GM21825 (cell line): ENCODE data around the gene MACROD2.

ENCODE experiments used
- ATAC-seq: cut with Tn5 transposase; IDR thresholded peaks from one replicate; pipeline ENCODE4 v1.9.1; 2021; ENCODE audit warnings: mild to moderate bottlenecking, moderate library complexity; ENCODE audit not compliant: unreplicated experiment

MACROD2 gene

DNA sequence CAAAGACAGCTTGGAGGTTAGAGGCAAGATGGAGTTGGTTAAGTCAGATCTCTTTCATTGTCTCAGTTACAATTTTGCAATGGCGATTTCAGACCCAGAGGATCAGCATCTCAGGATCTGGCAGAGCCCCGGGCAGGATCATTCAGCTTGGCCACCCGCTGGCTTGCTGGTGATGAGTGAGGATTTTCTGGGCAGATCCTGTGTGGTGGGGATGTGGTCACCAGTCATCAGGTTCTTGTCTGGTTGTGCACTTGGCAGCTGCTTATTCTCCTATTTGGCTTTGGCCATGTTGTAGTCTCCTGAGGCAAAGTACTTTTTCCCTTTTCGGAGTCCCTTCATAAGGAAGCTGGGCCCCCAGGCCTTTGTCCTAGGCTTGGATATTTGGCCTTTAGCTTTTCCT, 1624.0 kb downstream of the MACROD2 start:
- no peak for ATAC-seq

DNA sequence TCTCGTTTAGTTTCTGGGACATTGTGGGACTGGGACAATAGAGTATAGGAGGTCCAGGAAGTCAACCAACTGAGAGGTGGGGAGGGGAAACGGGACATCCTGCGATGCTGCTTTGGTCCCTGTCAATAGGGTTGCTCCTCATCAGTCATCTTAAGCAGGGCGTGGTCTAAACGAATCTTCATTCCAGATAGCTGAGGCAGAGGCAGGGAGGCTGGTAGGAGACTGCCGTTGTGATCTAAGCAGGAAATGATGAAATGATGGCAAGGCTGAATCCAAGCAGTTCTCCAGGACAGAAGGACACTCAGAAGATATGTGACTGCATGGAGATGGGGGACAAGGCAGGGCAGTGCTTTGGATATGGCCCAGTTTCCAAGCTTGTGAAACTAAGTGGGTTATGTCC, 1624.5 kb downstream of the MACROD2 start:
- no peak for ATAC-seq

DNA sequence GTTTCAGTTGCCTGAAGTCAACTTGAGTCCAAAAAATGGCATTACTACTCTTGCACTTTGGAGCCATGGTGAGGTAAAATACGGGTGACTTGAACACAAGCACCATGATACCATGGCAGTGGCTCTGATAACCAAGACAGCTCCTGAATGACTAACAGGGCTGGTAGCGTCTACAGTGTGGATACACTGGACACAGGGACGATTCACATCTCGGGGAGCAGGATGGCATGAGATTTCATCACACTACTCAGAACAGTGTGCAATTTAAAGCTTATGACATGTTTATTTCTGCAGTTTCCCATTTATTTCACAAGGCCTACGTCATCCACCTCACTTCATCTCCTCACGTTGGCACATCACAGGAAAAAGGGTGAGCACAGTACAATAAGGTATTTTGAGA, 1627.1 kb downstream of the MACROD2 start:
- no peak for ATAC-seq

DNA sequence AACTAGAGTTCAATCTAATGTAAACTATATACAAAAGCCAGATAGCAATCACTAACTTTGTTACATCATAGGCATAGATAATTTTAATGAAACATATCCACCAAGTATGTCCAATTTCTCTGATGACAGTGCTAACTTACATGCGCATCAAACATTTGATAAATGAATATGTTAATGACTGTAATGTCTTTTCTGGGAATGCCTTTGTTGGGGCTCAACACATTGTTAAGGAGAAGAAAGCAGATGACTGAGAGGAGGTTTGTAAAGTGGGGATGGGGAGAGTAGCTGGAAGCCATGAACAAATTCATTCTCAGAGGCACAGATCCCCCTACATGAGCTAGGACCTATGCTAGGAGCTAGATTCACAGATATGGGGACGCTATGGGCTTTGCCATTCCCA, 1627.9 kb downstream of the MACROD2 start:
- ATAC-seq = no peak

DNA sequence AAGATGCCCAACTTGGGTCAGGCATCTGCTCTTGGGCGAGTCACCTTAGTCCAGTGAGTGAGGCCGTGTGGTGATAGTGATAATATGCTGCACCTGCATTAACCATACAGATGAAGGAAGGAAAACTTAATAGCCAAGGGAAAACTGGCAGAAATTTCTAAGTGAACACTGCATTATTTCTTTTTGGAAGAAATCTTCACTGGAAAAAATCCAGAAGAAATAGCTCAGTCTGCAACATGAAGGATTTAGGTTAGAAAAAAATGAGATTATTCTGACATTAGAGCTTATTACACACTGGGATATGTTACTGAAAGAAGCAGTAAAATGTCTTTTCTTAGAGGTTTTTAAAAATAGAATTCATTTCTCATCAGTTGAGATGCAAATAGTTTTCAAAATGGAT, 1630.7 kb downstream of the MACROD2 start:
- no peak for ATAC-seq

DNA sequence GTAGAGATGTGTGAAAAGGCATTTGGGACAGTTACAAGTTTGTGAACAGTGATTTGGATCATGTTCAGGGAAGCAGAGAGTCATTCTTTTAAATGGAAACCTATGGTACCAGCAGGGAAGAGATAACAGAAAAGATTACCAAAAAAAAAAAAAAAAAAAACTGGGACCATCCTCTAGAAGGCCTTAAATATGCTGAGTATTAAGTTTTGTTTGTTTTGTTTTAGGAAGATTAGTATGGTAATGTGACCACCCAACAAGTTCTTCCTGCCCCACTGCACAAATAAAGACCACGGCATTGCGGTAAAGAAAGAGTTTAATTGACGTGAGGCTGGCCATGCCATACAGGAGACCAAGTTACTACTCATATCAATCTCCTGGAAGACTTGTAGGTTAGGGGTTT, 1631.8 kb downstream of the MACROD2 start:
- no peak for ATAC-seq

DNA sequence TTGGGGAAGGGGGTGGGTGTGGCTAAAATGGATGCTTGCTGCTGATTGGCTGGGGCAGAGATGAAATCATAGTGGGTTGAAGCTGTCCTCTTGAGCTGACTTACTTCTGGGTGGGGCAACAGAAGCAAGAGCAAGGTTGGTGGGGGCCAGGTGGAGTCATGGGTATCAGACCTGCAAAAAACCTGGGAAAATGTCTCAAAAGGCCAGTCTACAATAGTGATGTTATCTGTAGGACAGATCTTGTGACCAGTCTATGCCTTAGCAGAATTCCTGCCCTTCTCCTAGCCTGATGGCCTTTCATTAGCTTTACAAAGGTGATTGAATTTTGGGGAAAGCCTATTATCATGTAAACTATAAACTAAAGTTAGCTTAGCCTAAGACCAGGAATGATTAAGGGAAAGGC, 1632.2 kb downstream of the MACROD2 start:
- no peak for ATAC-seq

DNA sequence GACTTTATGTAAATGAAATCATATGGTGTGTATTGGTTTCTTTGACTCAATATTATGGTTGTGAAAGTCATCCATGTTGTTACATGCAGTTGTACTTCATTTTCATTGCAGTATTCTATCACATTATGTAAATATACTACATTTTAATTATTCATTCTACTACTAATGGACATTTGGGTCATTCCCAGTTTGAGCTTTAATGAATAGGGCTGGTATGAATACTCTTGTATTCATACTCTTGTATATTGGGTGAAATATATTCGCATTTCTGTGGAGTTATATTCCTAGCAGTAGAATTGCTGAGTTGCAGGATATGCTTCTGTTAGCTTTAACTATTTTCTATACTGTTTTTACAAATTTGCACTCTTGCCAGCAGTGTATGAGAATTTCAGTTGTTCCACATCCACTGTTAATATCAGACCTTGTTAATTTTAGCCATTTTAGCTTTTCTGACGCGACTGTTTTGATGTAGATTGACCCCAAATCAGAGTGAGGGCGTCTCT, 1633.6 kb downstream of the MACROD2 start:
- no peak for ATAC-seq

DNA sequence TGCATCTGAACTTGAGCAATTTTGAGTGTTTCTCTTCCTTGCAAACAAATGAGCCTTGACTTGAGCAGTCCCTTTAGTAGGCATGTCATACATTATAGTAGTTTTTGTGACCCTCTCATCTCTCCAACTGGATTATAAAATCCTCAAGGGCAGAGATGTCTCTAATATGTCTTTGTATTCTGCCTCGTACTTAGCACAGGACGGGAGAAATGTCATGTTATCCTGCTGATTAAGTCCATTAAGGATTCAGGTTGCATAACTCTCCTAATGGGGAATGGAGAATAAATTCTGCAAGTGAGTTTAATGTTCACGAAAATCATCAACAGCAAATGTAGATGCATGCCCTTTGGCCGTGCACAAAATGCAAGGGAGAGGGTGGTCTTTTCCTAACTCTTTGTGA, 1635.0 kb downstream of the MACROD2 start:
- ATAC-seq = no peak

DNA sequence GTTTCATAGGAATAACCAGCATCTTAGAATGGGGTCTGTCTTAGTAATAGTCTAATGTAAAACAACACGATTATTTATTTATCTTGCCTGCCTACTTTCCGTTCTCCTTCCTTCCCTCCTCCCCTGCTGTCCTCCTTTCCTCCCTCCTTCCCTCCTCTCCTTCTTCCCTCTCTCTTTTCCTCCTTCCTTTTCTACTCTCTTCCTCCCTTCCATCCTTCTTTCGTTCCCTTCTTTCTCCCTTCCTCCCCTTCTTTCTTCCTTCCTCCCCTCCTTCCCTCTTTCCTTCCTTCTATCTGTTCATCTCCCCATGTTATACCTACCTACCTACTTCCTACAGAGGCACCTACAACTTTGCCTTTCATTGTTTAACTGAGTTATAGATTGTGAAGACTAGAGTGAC, 1637.4 kb downstream of the MACROD2 start:
- no peak for ATAC-seq

DNA sequence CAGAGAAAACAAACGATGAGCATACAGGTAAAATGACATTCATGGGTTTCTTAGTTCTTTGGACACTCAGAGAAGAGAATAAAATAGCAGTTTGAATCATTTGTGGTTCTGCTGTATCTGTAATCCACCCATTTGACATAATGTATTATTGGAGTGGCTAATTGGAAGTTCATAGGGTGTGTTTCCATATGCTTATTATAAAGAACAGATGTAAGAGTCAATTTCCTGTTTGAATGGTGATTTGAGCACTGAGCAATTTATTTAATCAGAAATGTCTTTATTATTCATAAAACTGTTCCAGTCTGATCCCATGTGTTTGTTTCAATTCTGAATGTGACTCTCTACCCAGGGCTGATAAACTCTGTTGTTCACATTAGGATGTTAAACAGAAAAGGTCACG, 1638.8 kb downstream of the MACROD2 start:
- ATAC-seq = no peak

DNA sequence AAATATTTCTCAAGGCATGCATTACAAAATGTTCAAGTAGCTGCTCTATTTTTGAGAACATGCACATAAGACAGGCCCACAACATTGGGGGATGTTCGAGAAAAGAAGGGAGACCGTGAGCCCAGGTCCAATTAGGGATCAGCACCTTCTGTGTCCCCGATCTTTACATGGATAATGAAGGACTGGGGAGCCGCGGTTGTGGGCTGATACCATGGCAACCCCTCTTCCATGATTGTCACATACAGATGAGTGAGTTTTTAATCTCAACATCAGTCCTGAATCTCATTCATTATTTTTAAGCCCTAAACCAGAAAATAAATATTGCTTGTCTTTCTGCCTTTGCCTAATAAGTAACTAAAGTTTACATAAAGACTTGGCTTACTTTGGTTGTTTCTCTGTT, 1642.2 kb downstream of the MACROD2 start:
- ATAC-seq = no peak

DNA sequence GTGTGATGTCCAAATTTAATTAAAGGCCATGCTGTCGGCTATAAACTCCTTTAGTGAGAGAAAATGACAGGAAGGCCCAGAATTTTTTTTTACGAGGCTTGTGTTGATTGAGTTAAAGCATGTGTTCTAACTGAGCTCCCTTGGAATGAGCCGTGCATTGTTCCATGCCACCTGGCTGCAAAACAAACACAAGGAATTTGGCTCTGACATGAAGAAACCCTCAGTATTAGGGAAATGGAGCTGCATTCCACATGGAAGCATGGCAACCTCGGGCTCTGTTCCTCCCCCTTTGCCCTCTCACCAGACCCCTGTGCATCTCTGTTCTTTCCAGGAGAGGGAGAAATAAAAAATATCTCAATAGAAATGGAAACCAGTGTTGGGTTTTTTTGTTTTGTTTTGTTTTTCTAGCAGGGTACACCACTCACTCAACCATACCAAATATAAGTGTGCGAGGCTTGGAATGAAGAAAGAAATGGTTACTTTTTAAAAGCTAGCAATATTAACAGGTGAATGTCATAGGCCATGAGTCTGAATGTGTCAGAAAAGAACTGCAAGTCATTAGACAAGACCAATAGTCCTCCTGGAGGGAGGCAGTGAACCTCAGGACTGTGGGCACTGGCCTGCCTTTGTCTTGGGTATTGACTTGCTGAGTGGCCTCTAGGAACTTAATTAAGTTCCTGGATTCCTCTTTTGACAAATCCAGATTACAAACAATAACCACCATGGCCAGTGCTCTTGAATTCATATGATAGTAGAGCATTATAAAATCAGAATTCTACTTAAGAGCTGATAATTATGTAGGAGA, 1642.8 kb downstream of the MACROD2 start:
- no peak for ATAC-seq

DNA sequence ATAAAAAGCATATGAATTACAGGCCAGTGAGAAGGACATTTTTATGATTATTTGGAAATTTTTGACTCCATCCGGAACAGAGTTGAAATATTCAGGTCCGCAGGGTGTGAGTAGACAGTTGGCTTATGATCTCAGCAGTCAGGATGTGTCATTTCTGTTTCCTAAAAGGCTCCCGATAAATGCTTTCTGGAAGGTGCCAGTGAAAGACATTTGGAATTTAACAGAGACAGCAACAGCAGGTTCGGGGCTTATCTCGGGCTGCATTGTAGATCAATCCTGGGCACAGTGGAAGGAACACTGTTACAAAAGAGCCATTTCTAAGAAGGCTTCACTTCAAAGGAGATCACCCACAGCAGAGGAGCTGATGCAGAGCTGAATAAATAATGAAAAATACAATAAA, 1643.5 kb downstream of the MACROD2 start:
- ATAC-seq = no peak

DNA sequence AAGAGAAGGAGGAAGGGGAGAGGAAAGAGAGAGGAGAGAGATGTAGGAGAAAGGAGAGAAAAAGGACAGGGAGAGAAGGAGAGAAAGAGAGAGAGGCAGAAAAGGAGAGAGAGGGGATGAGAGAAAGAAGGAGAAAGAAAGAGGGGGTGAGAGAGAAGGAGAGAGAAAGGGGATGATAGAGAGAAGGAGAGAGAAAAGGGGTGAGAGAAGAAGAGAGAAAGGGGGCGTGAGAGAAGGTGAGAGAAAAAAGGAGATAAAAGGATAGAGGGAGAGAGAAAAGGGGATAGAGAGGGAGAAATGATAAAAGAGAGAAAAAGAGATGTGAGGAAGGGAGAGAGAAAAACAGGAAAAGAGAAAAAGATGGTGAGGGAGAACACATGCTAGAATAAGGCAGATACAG, 1644.5 kb downstream of the MACROD2 start:
- ATAC-seq = no peak

DNA sequence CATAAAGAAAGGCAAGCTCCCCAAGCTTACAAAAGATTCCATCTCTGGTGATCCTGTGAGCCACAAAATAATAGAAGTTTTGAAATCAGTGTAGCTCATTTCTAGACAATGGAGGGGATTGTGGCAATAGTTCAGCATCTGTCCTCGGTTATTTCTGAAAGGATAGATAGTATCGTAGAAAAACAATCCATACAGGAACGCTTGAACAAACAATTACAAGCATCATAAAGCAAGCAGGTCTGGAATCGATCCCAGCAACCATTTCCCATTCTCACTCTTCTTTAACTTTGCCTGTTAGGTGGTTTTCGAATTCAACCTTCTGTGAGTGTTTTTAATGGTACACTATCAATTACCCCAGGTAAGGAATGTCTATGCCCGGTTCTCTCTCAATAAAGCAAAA, 1646.8 kb downstream of the MACROD2 start:
- no peak for ATAC-seq

DNA sequence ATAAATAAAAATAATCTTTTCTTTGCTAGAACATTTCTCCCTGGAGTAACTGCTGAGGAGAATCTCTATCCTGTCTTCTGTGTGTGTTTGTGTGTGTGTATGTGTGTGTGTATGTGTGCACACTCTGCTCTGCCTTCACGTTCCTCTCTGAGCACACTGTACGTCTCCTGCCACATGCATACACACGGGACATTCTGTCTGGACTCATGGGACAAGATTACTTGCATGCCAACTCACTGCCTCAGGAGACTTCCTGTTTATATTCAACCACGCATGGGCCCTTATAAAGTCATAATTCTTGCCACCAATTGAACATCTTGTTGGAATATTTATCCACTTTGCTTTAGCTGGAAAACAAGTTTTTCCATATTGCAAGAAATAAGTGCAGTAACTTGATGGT, 1647.4 kb downstream of the MACROD2 start:
- no peak for ATAC-seq

DNA sequence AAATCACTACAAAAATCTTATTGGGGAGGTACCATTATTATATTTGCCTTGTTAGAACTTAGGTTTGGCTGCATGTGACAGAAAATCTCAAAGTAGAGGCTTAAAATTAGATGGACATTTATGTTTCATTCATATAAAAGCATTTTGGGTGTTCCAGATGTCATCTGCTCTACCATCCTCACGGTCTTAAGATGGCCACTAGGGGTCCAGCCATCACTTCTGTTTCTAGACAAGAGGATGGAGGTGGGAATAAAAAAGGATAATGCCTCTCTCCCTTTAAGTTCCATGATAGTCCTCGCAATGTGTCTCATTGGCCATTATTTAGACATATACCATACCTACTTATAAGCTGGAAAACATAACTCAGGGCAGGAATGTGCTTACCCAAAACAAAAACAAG, 1648.4 kb downstream of the MACROD2 start:
- ATAC-seq = no peak

DNA sequence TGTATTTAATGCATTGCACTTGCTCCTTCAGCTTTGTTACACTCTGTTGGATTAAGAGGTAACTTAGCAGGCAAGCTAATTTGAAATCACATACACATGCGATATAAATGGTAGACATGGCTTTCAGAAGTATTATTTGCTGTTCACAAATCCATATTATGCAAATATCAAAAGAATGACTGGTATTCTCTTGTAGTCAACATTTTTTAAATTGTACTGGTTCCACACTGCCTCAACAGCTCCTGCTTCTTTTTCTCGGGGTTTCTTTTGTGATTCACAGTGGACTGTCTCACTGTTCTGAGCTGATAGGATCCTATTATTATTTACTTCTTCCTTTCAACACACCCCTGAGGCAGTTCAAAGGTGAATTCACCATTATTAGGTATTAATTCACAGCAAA, 1650.5 kb downstream of the MACROD2 start:
- ATAC-seq = no peak

DNA sequence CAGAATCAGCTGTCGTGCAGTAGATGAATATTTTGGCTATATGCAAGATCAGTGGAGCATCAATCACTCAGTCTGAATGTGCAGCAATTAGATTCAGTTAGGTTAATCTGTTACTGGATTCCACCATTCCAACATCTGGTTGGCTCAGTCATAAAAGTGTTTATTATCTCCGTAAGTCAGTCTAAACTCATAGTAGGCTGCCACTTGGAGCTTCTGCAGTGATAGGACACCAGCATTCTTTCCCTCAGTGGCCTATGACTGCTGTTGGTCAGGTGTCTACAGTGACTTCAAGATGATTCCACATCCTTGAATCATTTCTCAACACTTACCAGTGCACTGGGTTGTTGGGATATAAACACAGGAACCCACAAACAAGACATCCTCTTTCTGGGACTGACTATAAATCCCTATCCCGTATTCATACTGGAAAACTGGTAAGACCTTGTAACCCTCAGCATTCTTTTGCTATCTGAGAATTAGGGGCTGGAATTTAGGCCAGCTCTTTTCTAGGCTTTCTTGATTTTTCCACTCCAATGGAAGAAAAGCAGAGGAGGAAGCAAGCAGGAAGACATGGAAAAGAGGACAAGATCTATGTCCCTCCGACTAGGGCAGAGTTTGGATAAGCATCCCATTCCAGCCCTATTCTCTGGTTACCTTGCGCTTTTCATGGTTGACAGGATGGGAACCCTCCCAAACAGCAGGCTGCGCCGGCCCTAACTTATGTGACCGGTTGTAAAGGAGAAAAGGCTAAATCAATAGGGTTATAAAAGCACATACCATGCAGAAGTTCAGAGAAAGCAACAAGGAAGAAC, 1658.3 kb downstream of the MACROD2 start:
- ATAC-seq = no peak

DNA sequence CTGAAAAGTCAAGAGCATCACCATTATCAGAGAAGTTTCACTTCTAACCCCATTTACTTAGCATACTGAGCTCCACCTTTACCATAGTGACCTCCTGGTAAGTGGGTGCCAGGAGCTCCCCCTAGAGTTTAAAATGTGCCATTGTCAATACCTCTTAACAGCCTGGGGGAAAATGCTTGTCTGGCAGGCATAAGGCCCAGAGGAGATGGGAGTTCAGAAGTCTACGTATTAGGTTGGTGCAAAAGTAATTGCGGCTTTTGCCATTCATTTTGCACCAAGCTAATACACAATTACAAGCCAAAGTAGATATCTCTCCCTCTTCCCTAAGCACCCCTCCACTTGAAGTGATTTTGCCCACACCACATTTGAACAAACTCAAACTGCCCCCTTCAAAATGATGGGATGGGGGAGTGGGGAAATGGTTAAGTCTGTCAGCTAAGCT, 1658.9 kb downstream of the MACROD2 start:
- ATAC-seq = peak; percentile 95

DNA sequence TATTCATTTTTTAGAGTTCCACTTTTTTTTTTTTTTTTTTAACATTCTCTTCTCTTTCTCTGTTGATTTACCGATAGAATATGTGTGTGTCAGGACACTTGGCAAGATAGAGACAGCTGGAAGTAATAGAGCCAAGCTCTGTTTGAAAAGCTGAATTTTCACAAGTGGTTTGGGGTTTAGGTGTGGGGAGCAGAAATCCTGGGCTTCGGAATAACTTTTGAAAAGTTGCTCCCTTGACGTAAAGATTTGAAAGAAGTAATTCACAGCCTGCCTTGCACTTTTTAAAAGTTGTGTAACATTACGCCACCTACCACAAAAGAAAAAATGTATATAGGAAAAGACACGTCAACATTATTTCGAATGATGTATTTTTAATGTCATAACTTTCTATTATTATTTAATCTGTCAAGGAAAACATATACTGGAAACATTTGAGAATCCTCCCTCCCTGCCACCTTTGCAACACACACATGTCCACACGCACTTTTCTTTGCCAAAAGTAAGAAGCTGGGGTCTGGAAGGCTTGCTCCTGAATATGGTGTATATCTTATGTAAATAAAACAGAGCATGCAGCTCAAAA, 1660.1 kb downstream of the MACROD2 start:
- no peak for ATAC-seq
